DOHH2 (cell line): ENCODE measurements around the gene GRIP2.

ENCODE experiments used
- H3F3A ChIP-seq: fragments of 200-600 bp; sonication (generic), shearing (Covaris generic); 2 replicates; pipeline ENCODE4 v1.6.0; 2016; ENCODE audit warnings: antibody characterized with exemption, mild to moderate bottlenecking; ENCODE audit not compliant: control insufficient read depth, insufficient read depth
- H3K27ac ChIP-seq: fragments of 200-600 bp; sonication (generic); 2 replicates; pipeline ENCODE4 v1.5.1; 2014; ENCODE audit warnings: low read depth, mild to moderate bottlenecking, low read length, moderate library complexity
- H3K27me3 ChIP-seq: fragments of 200-600 bp; sonication (generic); 2 replicates; pipeline ENCODE4 v1.6.1; 2014; ENCODE audit warnings: mild to moderate bottlenecking, low read length, mixed read lengths; ENCODE audit not compliant: control insufficient read depth
- H3K36me3 ChIP-seq: fragments of 200-600 bp; sonication (generic); 2 replicates; pipeline ENCODE4 v1.6.1; 2014; ENCODE audit warnings: mild to moderate bottlenecking, low read length, moderate library complexity, mixed read lengths; ENCODE audit not compliant: control insufficient read depth
- H3K4me1 ChIP-seq: fragments of 200-600 bp; sonication (generic); 2 replicates; pipeline ENCODE4 v1.6.1; 2014; ENCODE audit warnings: mild to moderate bottlenecking, low read length, mixed read lengths; ENCODE audit not compliant: control insufficient read depth
- H3K4me2 ChIP-seq: fragments of 200-600 bp; sonication (generic); 2 replicates; pipeline ENCODE4 v1.6.0; 2014; ENCODE audit warnings: mild to moderate bottlenecking, low read length, moderate library complexity
- H3K4me3 ChIP-seq: fragments of 200-600 bp; sonication (generic); 2 replicates; pipeline ENCODE4 v1.5.1; 2014; ENCODE audit warnings: mild to moderate bottlenecking, low read length, mixed read lengths
- H3K79me2 ChIP-seq: fragments of 200-600 bp; sonication (generic); 2 replicates; pipeline ENCODE4 v1.6.1; 2014; ENCODE audit warnings: mild to moderate bottlenecking, low read length, mixed read lengths; ENCODE audit not compliant: control insufficient read depth
- H3K9me2 ChIP-seq: fragments of 200-600 bp; sonication (generic); replicated peaks from 2 replicates; pipeline ENCODE4 v1.6.1; 2014; ENCODE audit warnings: mild to moderate bottlenecking, low read length, mixed read lengths; ENCODE audit not compliant: control insufficient read depth
- H3K9me3 ChIP-seq: fragments of 200-600 bp; sonication (generic); 2 replicates; pipeline ENCODE4 v1.6.1; 2014; ENCODE audit warnings: antibody characterized with exemption, low read length, mixed read lengths; ENCODE audit not compliant: control insufficient read depth, insufficient read depth
- H4K20me1 ChIP-seq: fragments of 200-600 bp; sonication (generic); 2 replicates; pipeline ENCODE4 v1.6.0; 2014; ENCODE audit warnings: low read depth, mild to moderate bottlenecking, antibody characterized with exemption, low read length, moderate library complexity; ENCODE audit not compliant: control insufficient read depth, insufficient read depth
- EZH2phosphoT487 ChIP-seq: fragments of 200-600 bp; sonication (generic); IDR thresholded peaks from 2 replicates; pipeline ENCODE4 v1.6.1; 2017; ENCODE audit warnings: borderline replicate concordance, mild to moderate bottlenecking, antibody characterized with exemption, low read length, moderate library complexity, mixed read lengths
- TF ChIP-seq, protein P1 (sequence below): fragments of 200-600 bp; sonication (generic); IDR thresholded peaks from one replicate; pipeline ENCODE4 v1.5.1; 2014; ENCODE audit warnings: antibody characterized with exemption, mild to moderate bottlenecking, low read depth, low read length; ENCODE audit not compliant: poor library complexity, severe bottlenecking

Gene GRIP2

DNA sequence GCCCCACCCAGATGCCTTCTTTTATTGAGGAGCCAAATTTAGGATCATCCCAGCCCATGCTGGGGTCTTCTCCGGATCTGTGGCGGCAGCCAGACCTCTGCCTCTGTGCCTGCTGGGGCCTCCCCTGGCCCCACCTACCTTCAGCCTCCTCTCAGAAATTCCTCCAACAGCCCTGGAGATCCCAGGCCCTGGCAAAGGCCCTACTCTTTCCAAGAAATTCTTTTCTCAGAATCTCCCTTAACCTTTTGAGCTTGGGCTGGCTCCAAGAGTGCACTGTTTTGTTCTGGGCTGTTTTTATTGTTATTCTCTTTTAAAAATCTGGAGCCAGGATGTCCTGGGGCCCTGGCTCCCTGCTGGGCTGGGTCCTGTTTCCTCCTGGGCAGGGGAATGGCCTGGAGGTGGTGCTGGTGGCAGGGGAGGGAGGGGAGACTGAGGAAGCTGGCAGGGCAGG is 57.8 kb downstream of the GRIP2 start:
- peaks cover 79% of the 10 kb centered on the region for H3K36me3 ChIP-seq

DNA sequence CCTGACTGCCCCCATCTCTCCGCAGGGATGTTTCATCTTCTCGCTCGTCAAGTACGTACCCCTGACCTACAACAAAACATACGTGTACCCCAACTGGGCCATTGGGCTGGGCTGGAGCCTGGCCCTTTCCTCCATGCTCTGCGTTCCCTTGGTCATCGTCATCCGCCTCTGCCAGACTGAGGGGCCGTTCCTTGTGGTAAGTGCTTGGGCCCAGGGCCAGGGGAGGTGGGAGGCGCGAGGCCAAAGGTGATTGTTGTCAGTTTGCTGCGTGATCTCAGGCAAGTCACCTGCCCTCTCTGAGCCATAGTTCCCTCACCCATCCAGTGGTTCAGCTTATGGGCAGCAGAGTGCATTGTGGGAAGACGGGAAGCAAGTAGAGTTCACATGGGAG is 58.5 kb downstream of the GRIP2 start:
- no peaks in the 10 kb centered on the region for H4K20me1 ChIP-seq
- no peaks in the 10 kb centered on the region for H3K27me3 ChIP-seq
- no peaks in the 10 kb centered on the region for H3K9me2 ChIP-seq
- peaks cover 85% of the 10 kb centered on the region for H3K36me3 ChIP-seq
- no peak overlapping the region for H3K27ac ChIP-seq
- H3F3A ChIP-seq: no peaks in the 10 kb centered on the region
- TF ChIP-seq EZH2phosphoT487: no peak
- TF ChIP-seq, protein P1, sequence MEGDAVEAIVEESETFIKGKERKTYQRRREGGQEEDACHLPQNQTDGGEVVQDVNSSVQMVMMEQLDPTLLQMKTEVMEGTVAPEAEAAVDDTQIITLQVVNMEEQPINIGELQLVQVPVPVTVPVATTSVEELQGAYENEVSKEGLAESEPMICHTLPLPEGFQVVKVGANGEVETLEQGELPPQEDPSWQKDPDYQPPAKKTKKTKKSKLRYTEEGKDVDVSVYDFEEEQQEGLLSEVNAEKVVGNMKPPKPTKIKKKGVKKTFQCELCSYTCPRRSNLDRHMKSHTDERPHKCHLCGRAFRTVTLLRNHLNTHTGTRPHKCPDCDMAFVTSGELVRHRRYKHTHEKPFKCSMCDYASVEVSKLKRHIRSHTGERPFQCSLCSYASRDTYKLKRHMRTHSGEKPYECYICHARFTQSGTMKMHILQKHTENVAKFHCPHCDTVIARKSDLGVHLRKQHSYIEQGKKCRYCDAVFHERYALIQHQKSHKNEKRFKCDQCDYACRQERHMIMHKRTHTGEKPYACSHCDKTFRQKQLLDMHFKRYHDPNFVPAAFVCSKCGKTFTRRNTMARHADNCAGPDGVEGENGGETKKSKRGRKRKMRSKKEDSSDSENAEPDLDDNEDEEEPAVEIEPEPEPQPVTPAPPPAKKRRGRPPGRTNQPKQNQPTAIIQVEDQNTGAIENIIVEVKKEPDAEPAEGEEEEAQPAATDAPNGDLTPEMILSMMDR: no peak
- H3K79me2 ChIP-seq: no peaks in the 10 kb centered on the region
- no peak overlapping the region for H3K4me2 ChIP-seq
- H3K9me3 ChIP-seq: no peaks in the 10 kb centered on the region
- no peaks in the 10 kb centered on the region for H3K4me1 ChIP-seq
- no peak overlapping the region for H3K4me3 ChIP-seq

More for the DNA sequence above, 57.8 kb downstream of the GRIP2 start:
- no peaks in the 10 kb centered on the region for H4K20me1 ChIP-seq
- H3K4me1 ChIP-seq: no peaks in the 10 kb centered on the region
- H3K9me3 ChIP-seq: no peaks in the 10 kb centered on the region
- H3K9me2 ChIP-seq: no peaks in the 10 kb centered on the region
- no peaks in the 10 kb centered on the region for H3F3A ChIP-seq
- no peak overlapping the region for H3K27ac ChIP-seq
- H3K27me3 ChIP-seq: no peaks in the 10 kb centered on the region
- no peak overlapping the region for H3K4me3 ChIP-seq
- no peak overlapping the region for H3K4me2 ChIP-seq
- TF ChIP-seq EZH2phosphoT487: no peak
- TF ChIP-seq, protein P1: no peak
- H3K79me2 ChIP-seq: no peaks in the 10 kb centered on the region

DNA sequence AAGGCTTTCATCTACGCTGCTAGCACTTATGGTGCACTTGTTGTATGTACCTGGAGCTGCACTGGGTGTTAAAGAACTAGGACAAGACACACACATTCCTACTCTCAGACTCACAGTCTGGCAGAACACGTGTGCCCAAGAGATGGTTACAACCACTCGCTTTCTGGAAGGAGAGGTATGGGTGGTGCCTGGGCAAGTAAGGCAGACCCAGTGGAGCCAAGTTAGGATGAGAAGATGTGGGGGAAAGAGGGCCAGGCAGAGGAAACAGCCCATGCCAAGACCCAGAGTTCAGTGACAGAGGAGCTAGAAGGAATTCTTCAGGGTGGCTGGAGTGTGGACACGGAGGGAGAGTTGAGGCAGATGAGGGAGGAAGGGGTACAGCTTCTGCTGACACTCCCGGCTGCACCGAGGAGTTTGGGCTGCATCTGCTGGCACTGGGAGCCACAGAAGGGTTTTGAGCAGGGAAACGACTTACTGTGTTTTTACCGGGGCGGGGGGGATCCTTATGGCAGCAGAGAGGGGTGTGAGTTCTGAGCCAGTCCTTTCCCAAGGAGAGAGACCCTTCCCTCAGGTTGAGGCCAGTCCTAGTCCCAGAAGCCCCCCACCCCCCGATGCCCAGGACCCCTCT is 59.0 kb downstream of the GRIP2 start:
- Histone ChIP-seq H3K9me2 (no peaks in the 10 kb centered on the region), H3K9me3 (no peaks in the 10 kb centered on the region), H3K4me1 (no peaks in the 10 kb centered on the region), H4K20me1 (no peaks in the 10 kb centered on the region), H3K27ac (no peak overlapping the region), H3K4me2 (no peak overlapping the region), H3K79me2 (no peaks in the 10 kb centered on the region), H3K36me3 (peaks cover 87% of the 10 kb centered on the region), H3F3A (no peaks in the 10 kb centered on the region), H3K27me3 (no peaks in the 10 kb centered on the region), H3K4me3 (no peak overlapping the region)
- TF ChIP-seq EZH2phosphoT487: no peak
- TF ChIP-seq, protein P1: no peak
